GF-D8 (cell line): ENCODE data around the gene TKT.

Experiments
- DNase-seq: peaks from one replicate; lab custom pipeline; 2025; lab: John Stamatoyannopoulos, UW

Gene TKT

GRCh38 chr3:53239800-53240199 is 16.0 kb downstream of the TKT start:
- DNase-seq = no peak

- no peak for DNase-seq
Measured at GRCh38 chr3:53238886-53239285, 16.9 kb downstream of the TKT start.

- DNase-seq = no peak
Measured at GRCh38 chr3:53238051-53238850, 17.6 kb downstream of the TKT start.

- DNase-seq = peak; percentile 68
Measured at GRCh38 chr3:53236112-53236841, 19.5 kb downstream of the TKT start.

GRCh38 chr3:53235545-53235944 is 20.3 kb downstream of the TKT start:
- no peak for DNase-seq

GRCh38 chr3:53234841-53235232 is 21.0 kb downstream of the TKT start:
- no peak for DNase-seq

GRCh38 chr3:53234130-53234840 is 21.5 kb downstream of the TKT start:
- DNase-seq = no peak

GRCh38 chr3:53232641-53233377 is 23.0 kb downstream of the TKT start:
- DNase-seq = no peak

GRCh38 chr3:53231532-53232511 is 24.0 kb downstream of the TKT start:
- no peak for DNase-seq

- DNase-seq = no peak
Measured at GRCh38 chr3:53230789-53231188, 25.0 kb downstream of the TKT start.

- no peak for DNase-seq
Measured at GRCh38 chr3:53230041-53230621, 25.7 kb downstream of the TKT start.

- no peak for DNase-seq
Measured at GRCh38 chr3:53229606-53230005, 26.2 kb downstream of the TKT start.

GRCh38 chr3:53229171-53229570 is 26.7 kb downstream of the TKT start:
- DNase-seq = no peak

GRCh38 chr3:53227993-53228885 is 27.6 kb downstream of the TKT start:
- no peak for DNase-seq

GRCh38 chr3:53226841-53227407 is 28.9 kb downstream of the TKT start:
- DNase-seq = no peak

- DNase-seq = no peak
Measured at GRCh38 chr3:53226142-53226840, 29.5 kb downstream of the TKT start.

GRCh38 chr3:53225651-53226050 is 30.2 kb downstream of the TKT start:
- DNase-seq = no peak

GRCh38 chr3:53225181-53225580 is 30.6 kb downstream of the TKT start:
- DNase-seq = no peak

- no peak for DNase-seq
Measured at GRCh38 chr3:53224536-53224935, 31.3 kb downstream of the TKT start.
